Adrenal gland (tissue), 12 donors: ENCODE measurements around the gene BACH2. TPM values are rescaled to one million over a fixed set of nuclear protein-coding genes. Genes with fewer than 3 reads are reported as not detected.
"Not testable (repeated sequence)": the region's sequence is repeated elsewhere in the genome, so short reads cannot be mapped to it uniquely, and the experiment has no call there.

ENCODE experiments used
- DNase-seq, 7 donors: peaks; one replicate each; pipeline ENCODE4 v3.0.0-alpha.2; 2019 to 2020
- H3K27ac ChIP-seq, 5 donors: fragments of 200-600 bp; sonication (generic) in 4 of 5; 1 replicate in 3 of 5; 2 replicates in 2 of 5; pipeline versions ENCODE4 v1.5.1 to v1.8.0; 2016 to 2020; ENCODE audit warnings: mild to moderate bottlenecking in 1 of 5
- H3K27me3 ChIP-seq: fragments of 200-600 bp; 2 replicates; pipeline ENCODE4 v1.8.0; 2021
- H3K36me3 ChIP-seq, 2 donors: fragments of 200-600 bp; replicated peaks in 1 of 2; 1 replicate in 1 of 2; 2 replicates in 1 of 2; pipeline versions ENCODE4 v1.5.1 to v1.8.0; 2018 to 2022
- H3K4me1 ChIP-seq, 2 donors: fragments of 200-600 bp; replicated peaks in 1 of 2; 1 replicate in 1 of 2; 2 replicates in 1 of 2; pipeline versions ENCODE4 v1.5.1 to v1.8.0; 2018 to 2021
- H3K4me3 ChIP-seq, 4 donors: fragments of 200-600 bp; sonication (generic) in 3 of 4; one replicate each; pipeline ENCODE4 v1.5.1; 2016 to 2018
- H3K9me3 ChIP-seq, 3 donors: fragments of 200-600 bp; sonication (generic) in 1 of 3; replicated peaks in 1 of 3; 1 replicate in 2 of 3; 2 replicates in 1 of 3; pipeline versions ENCODE4 v1.5.1 to v1.8.0; 2016 to 2021
- CTCF ChIP-seq, 6 experiments: fragments of 450-650 bp in 4 of 6; fragments of 200-600 bp in 2 of 6; sonication (generic) in 1 of 6; IDR thresholded peaks; 1 replicate in 5 of 6; 2 replicates in 1 of 6; pipeline versions ENCODE4 v1.5.1 to v1.8.0; 2016 to 2021; ENCODE audit warnings: antibody characterized with exemption in 6 of 6, mild to moderate bottlenecking in 2 of 6, moderate library complexity in 1 of 6
- POLR2A ChIP-seq, 2 donors: fragments of 450-650 bp; IDR thresholded peaks; one replicate each; pipeline ENCODE4 v1.6.1; 2017; ENCODE audit warnings: antibody characterized with exemption in 2 of 2, mild to moderate bottlenecking in 2 of 2, moderate library complexity in 1 of 2
- WGBS, 4 donors: extraction: QIAGEN DNeasy Blood & Tissue Kit in 2 of 4; methylation state at CpG; one replicate each; pipeline versions ENCODE4 v1.1.5 to v1.1.7; 2013 to 2017; 5-methylcytosine and 5-hydroxymethylcytosine counted together
- intact Hi-C, 2 donors: fragments of 100-400 bp; cut with DNase I; formaldehyde crosslinking; loops; one replicate each; pipeline versions ENCODE4 v1.14.1 to v1.15.0; 2022 to 2023
- polyA plus RNA-seq, 3 donors: library from polyadenylated mRNA; stranded (reverse); fragments of 200-250 nt in 2 of 3; fragments of 350-450 nt in 1 of 3; fragmentation: Illumina TruSeq in 1 of 3; extraction: RNeasy Lipid Tissue Mini Kit (QIAGEN cat#74804) in 1 of 3; gene quantifications; one replicate each; pipeline ENCODE4 v1.2.3, GENCODE V29; 2013 to 2014
- total RNA-seq, 9 donors: library from RNA; depleted of rRNA in 4 of 9; stranded (reverse); fragments of >200 nt in 4 of 9; fragments of 120-200 nt in 1 of 9; fragmentation: NEBNext Ultra II Directional in 1 of 9; extraction: Animal tissue kit (Norgen Biotek cat#: 25700) in 1 of 9; gene quantifications; one replicate each; pipeline versions ENCODE4 v1.1.0 to v1.2.4, GENCODE V29; 2013 to 2023
- donor health status: healthy with polysubstance abuse.
- donor health status: Bipolar disorder and iron deficiency.
- donor health status: DM: yes; HTN: yes; CAD: no.
- donor health status: DM: no; HTN: no; CAD: no.
- donor health status: DM: no; HTN: no; CAD: no.
- donor health status: DM: yes; HTN: yes; CAD: no.

BACH2 gene
- total and polyA plus RNA-seq, 12 donors, result 0.08 to 2.9 (median 0.83) TPM

- no peaks in the 10 kb centered on the region for H3K36me3 ChIP-seq
- H3K9me3 ChIP-seq, result no peaks in the 10 kb centered on the region
- no peak for DNase-seq
- intact Hi-C loops, result no loop called here
- no peaks in the 10 kb centered on the region for H3K4me1 ChIP-seq
- no peak overlapping the region for H3K27ac ChIP-seq
- H3K4me3 ChIP-seq, result no peak overlapping the region
- TF ChIP-seq CTCF (IDR thresholded peaks at IDR 0.05), result no peak
- TF ChIP-seq POLR2A (IDR thresholded peaks at IDR 0.05), result no peak
- H3K27me3 ChIP-seq, result no peaks in the 10 kb centered on the region
- WGBS, 4 donors, result 59 to 69% (median 65%) methylated on average over 4 of the region's 4 CpGs
Observed at GRCh38 chr6:90168693-90169131, 127.9 kb downstream of the BACH2 start.

- Histone ChIP-seq H3K4me3 (no peak overlapping the region), H3K27ac (no peak overlapping the region), H3K9me3 (no peaks in the 10 kb centered on the region), H3K4me1 (no peaks in the 10 kb centered on the region), H3K27me3 (no peaks in the 10 kb centered on the region), H3K36me3 (no peaks in the 10 kb centered on the region)
- TF ChIP-seq POLR2A (IDR thresholded peaks at IDR 0.05) (no peak), CTCF (IDR thresholded peaks at IDR 0.05) (no peak)
- WGBS, 4 donors, result 90 to 95% (median 92%) methylated on average over 4 of the region's 4 CpGs
- intact Hi-C loops, result no loop called here
- no peak for DNase-seq
Observed at GRCh38 chr6:90167514-90168379, 128.9 kb downstream of the BACH2 start.

GRCh38 chr6:90166155-90166924, 130.3 kb downstream of the BACH2 start:
- H3K27ac ChIP-seq, DNase-seq, intact Hi-C loops, H3K27me3 ChIP-seq, H3K4me3 ChIP-seq, H3K9me3 ChIP-seq, H3K4me1 ChIP-seq, H3K36me3 ChIP-seq: not testable (repeated sequence)
- WGBS, 4 donors, result 84 to 91% (median 90%) methylated on average over 5 to 7 of the region's 7 CpGs

- no peak overlapping the region for H3K27ac ChIP-seq
- peaks cover 0 to 5% of the 10 kb centered on the region in 2 donors for H3K4me1 ChIP-seq
- H3K36me3 ChIP-seq, result no peaks in the 10 kb centered on the region
- no peak for DNase-seq
- no peak overlapping the region for H3K4me3 ChIP-seq
- TF ChIP-seq POLR2A (IDR thresholded peaks at IDR 0.05), result no peak
- no peak for TF ChIP-seq CTCF (IDR thresholded peaks at IDR 0.05)
- H3K27me3 ChIP-seq, result no peaks in the 10 kb centered on the region
- intact Hi-C loops, result no loop called here
- WGBS, 4 donors, result 80 to 86% (median 84%) methylated on average over 8 of the region's 8 CpGs
- H3K9me3 ChIP-seq, result no peaks in the 10 kb centered on the region
Observed at GRCh38 chr6:90162648-90163387, 133.8 kb downstream of the BACH2 start.
